Measurements from ENCODE around the gene HCFC1. TPM values are rescaled to one million over a fixed set of nuclear protein-coding genes. Genes with fewer than 3 reads are reported as not detected.

HCFC1 gene
- total RNA-seq, 1 donor from 2014 or later: 48.4 TPM

GRCh38 chrX:153963546-153963945 lies 8.1 kb downstream of the HCFC1 start:
- no peak for TF ChIP-seq CTCF (IDR thresholded peaks at IDR 0.05)
- no peaks in the 10 kb centered on the region for H3K27me3 ChIP-seq (ENCODE audit: low read depth)
- no peaks in the 10 kb centered on the region for H3K9me3 ChIP-seq
- H3K27ac ChIP-seq: no peak overlapping the region
- H3K36me3 ChIP-seq: peaks cover 55% of the 10 kb centered on the region
- no peak for ATAC-seq
- H3K4me1 ChIP-seq: peaks cover 24% of the 10 kb centered on the region
- no peak overlapping the region for H3K4me3 ChIP-seq
- intact Hi-C loops (cut with DNase I): no loop called here
- DNase-seq: no peak

DNA sequence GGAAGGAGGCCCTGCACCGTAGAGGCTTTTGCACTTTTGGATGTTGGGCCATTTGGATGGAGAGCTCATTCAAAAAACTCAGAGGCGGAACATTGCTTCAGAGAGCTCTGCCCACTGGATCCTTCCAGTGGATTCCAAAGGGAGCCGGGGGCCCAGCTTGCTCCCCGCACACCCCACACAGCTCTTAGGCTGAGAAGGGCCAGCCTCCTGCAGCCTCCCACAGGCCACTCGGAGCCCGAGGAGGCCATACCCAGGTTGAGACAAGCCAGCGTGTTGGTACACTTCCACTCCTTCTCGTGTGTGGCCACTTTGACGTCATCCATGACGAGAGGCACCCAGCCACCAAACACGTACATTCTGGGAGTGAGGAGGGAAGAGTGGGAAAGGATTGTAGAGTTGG lies 10.3 kb downstream of the HCFC1 start:
- H3K27me3 ChIP-seq (ENCODE audit: low read depth): no peaks in the 10 kb centered on the region
- H3K36me3 ChIP-seq: peaks cover 77% of the 10 kb centered on the region
- intact Hi-C loops (cut with DNase I): no loop called here
- H3K9me3 ChIP-seq: no peaks in the 10 kb centered on the region
- no peak overlapping the region for H3K27ac ChIP-seq
- no peak overlapping the region for H3K4me3 ChIP-seq
- DNase-seq (no peak), ATAC-seq (no peak)
- TF ChIP-seq CTCF (IDR thresholded peaks at IDR 0.05): no peak
- peaks cover 3% of the 10 kb centered on the region for H3K4me1 ChIP-seq

DNA sequence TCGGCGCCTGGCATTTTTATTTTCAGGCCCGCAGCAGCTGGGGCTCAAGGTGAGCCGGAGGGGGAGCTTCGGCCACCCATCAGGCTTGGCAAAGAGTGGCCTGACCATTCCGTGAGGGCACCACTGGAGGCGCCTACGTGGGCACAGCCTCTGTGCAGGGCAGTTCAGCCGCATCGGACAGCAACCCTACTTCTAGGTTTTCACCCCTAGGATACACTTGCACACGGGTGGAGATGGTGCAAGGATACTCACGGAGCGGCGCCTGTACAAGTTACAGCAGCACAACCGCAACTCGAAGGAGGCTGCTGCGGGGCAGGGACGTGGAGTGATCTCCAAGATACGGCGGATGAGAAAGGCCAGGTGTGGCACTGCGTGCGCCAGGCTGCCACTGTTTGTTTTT lies 10.8 kb downstream of the HCFC1 start:
- Histone ChIP-seq H3K9me3 (no peaks in the 10 kb centered on the region), H3K4me3 (no peak overlapping the region), H3K27me3 (ENCODE audit: low read depth) (no peaks in the 10 kb centered on the region), H3K27ac (no peak overlapping the region), H3K36me3 (peaks cover 82% of the 10 kb centered on the region), H3K4me1 (no peaks in the 10 kb centered on the region)
- intact Hi-C loops (cut with DNase I): no loop called here
- ATAC-seq (no peak), DNase-seq (no peak)
- TF ChIP-seq CTCF (IDR thresholded peaks at IDR 0.05): no peak

DNA sequence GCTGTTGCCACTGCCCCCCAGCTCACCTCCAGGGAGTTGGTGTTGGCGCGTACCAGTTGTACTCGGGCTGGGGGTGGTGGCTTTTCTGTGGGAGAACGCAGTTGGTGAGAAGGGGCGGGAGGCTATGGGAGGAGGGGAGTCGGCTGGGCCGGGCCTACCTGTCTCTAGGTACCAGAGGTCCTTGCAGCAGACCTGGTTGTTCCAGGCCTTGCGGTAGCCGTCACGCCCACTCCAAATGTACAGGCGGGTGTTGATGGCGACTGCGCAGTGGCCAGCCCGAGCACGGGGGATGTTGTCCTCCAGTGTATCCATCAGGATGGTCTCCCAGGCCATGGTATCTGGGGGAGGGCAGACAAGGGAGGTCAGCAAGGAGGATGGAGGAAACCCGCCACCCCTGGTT lies 11.5 kb downstream of the HCFC1 start:
- H3K27ac ChIP-seq: no peak overlapping the region
- H3K4me1 ChIP-seq: no peaks in the 10 kb centered on the region
- DNase-seq (no peak), ATAC-seq (no peak)
- H3K4me3 ChIP-seq: no peak overlapping the region
- peaks cover 88% of the 10 kb centered on the region for H3K36me3 ChIP-seq
- intact Hi-C loops (cut with DNase I): no loop called here
- no peaks in the 10 kb centered on the region for H3K9me3 ChIP-seq
- no peak for TF ChIP-seq CTCF (IDR thresholded peaks at IDR 0.05)
- H3K27me3 ChIP-seq (ENCODE audit: low read depth): no peaks in the 10 kb centered on the region

DNA sequence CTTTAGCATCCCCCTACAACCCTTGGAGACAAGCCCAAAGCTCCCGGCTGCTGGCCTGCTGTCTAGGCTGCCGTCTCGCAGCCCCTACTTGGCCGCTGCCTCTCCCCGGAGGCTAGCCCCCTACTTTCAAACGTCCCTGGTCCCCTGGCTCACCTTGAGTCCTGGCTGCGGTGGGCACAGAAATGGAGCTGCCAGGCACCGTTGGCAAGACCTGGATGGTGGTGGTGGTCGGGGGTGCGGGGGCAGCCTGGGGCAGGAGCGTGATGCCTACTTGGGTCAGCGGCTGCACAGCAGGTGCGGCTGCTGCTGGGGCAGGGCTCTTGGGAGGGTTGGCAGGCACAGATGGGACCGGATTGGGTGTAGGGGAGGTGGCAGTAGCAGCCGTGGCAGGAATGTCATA lies 12.0 kb downstream of the HCFC1 start:
- Histone ChIP-seq H3K9me3 (no peaks in the 10 kb centered on the region), H3K4me1 (no peaks in the 10 kb centered on the region), H3K36me3 (peaks cover 92% of the 10 kb centered on the region), H3K27ac (no peak overlapping the region), H3K4me3 (no peak overlapping the region), H3K27me3 (ENCODE audit: low read depth) (no peaks in the 10 kb centered on the region)
- no peak for TF ChIP-seq CTCF (IDR thresholded peaks at IDR 0.05)
- DNase-seq (no peak), ATAC-seq (no peak)
- intact Hi-C loops (cut with DNase I): loop anchor here (10.0 kb wide), 1 partner anchor 195 kb away; the partner anchor contains the start of gene PLXNB3

GRCh38 chrX:153958605-153959004 lies 13.0 kb downstream of the HCFC1 start:
- Histone ChIP-seq H3K4me3 (no peak overlapping the region), H3K9me3 (no peaks in the 10 kb centered on the region), H3K27me3 (ENCODE audit: low read depth) (no peaks in the 10 kb centered on the region), H3K4me1 (no peaks in the 10 kb centered on the region), H3K27ac (no peak overlapping the region), H3K36me3 (peaks cover 97% of the 10 kb centered on the region)
- no peak for TF ChIP-seq CTCF (IDR thresholded peaks at IDR 0.05)
- ATAC-seq (no peak), DNase-seq (no peak)
- intact Hi-C loops (cut with DNase I): loop anchor here (10.0 kb wide), 1 partner anchor 194 kb away; the partner anchor contains the start of gene PLXNB3

All from lower lobe of right lung (tissue), 2 donors.